HepG2 (cell line): ENCODE results near the gene GBX1. TPM values are rescaled to one million over a fixed set of nuclear protein-coding genes. Genes with fewer than 3 reads are reported as not detected.

ENCODE experiments used
- ATAC-seq: fragments of 200-7000 bp; cut with Tn5 transposase; 3 replicates; pipeline ENCODE4 v1.9.1; 2020; ENCODE audit warnings: mild to moderate bottlenecking, moderate library complexity
- BruUV-seq: library from RNA; stranded (reverse); fragments of 400-500 nt; replicated peaks from 2 replicates; lab custom pipeline; 2021; lab: Mats Ljungman, UMichigan
- CTCF ChIA-PET: fragments of 300-600 bp; formaldehyde crosslinking; extraction: SDS; loops from one replicate; lab custom pipeline; 2021; ENCODE audit warnings: low total read pairs, inconsistent platforms, low intra/inter-chr PET ratio; lab: Yijun Ruan, JAX
- POLR2A ChIA-PET: fragments of 350-600 bp; sonication (Branson Sonifier 250); formaldehyde crosslinking; loops from one replicate; lab custom pipeline; 2020; ENCODE audit warnings: antibody characterized with exemption, inconsistent platforms; lab: Yijun Ruan, JAX
- DNase-seq: peaks from one replicate; pipeline ENCODE4 v3.0.0-alpha.2; 2015; ENCODE audit warnings: low spot score
- FAIRE-seq: peaks from 3 replicates; lab custom pipeline; 2011; peaks lifted over from hg19 to GRCh38; lab: Jason Lieb, UNC
- H2AFZ ChIP-seq: one replicate; pipeline ENCODE4 v1.6.1; 2011; ENCODE audit warnings: low read length, inconsistent platforms
- H3K27ac ChIP-seq: fragments of 300-600 bp; 3 replicates; pipeline ENCODE4 v1.8.0; 2011; ENCODE audit warnings: mixed run types, mild to moderate bottlenecking, mixed read lengths, low read length, inconsistent platforms; ENCODE audit not compliant: insufficient read depth; ENCODE audit errors: extremely low read length
- H3K27me3 ChIP-seq, 2 experiments: fragments of 200-600 bp in 1 of 2; 2 replicates in 1 of 2; 3 replicates in 1 of 2; pipeline versions ENCODE4 v1.6.0 to v1.8.0; 2011; ENCODE audit warnings: low read length in 2 of 2, mild to moderate bottlenecking in 2 of 2, moderate library complexity in 2 of 2, inconsistent platforms in 1 of 2; ENCODE audit not compliant: insufficient read depth in 2 of 2, control insufficient read depth in 1 of 2
- H3K36me3 ChIP-seq, 2 experiments: fragments of 200-600 bp in 1 of 2; replicated peaks in 1 of 2; 2 replicates in 1 of 2; 3 replicates in 1 of 2; pipeline versions ENCODE4 v1.5.1 to v1.8.0; 2011; ENCODE audit warnings: low read length in 2 of 2, inconsistent platforms in 1 of 2; ENCODE audit not compliant: insufficient read depth in 2 of 2, control insufficient read depth in 1 of 2
- H3K4me1 ChIP-seq: 2 replicates; pipeline ENCODE4 v1.5.1; 2012; ENCODE audit warnings: low read length, inconsistent platforms; ENCODE audit not compliant: insufficient read depth
- H3K4me2 ChIP-seq: 2 replicates; pipeline ENCODE4 v1.6.0; 2011; ENCODE audit warnings: low read depth, low read length, inconsistent platforms
- H3K4me3 ChIP-seq, 3 experiments: fragments of 200-600 bp in 1 of 3; sonication (generic), shearing (Covaris generic) in 1 of 3; replicated peaks in 1 of 3; 2 replicates each; pipeline ENCODE4 v1.5.1; 2011 to 2016; ENCODE audit warnings: low read length in 3 of 3, inconsistent platforms in 2 of 3, low read depth in 2 of 3, mild to moderate bottlenecking in 2 of 3, control low read depth in 1 of 3, mixed read lengths in 1 of 3; ENCODE audit not compliant: insufficient read depth in 1 of 3
- H3K79me2 ChIP-seq: one replicate; pipeline ENCODE4 v1.6.1; 2011; ENCODE audit warnings: low read length, inconsistent platforms; ENCODE audit not compliant: insufficient read depth
- H3K9ac ChIP-seq: 2 replicates; pipeline ENCODE4 v1.6.0; 2011; ENCODE audit warnings: mild to moderate bottlenecking, low read depth, low read length, inconsistent platforms; ENCODE audit not compliant: insufficient read depth
- H3K9me3 ChIP-seq: 2 replicates; pipeline ENCODE4 v1.5.1; 2012; ENCODE audit warnings: mild to moderate bottlenecking, low read length
- H4K20me1 ChIP-seq: 2 replicates; pipeline ENCODE4 v1.6.0; 2011; ENCODE audit warnings: inconsistent platforms, mild to moderate bottlenecking, low read length, moderate library complexity; ENCODE audit not compliant: insufficient read depth
- CBX5 ChIP-seq: sonication (generic); formaldehyde crosslinking; IDR thresholded peaks from 2 replicates; pipeline ENCODE4 v1.4.0; 2020; ENCODE audit warnings: missing genetic modification reagents, borderline replicate concordance
- CREM ChIP-seq, 2 experiments: sonication (generic) in 1 of 2; formaldehyde crosslinking in 1 of 2; IDR thresholded peaks; 2 replicates each; pipeline versions ENCODE4 v1.4.0 to v1.6.1; 2016 to 2020; ENCODE audit warnings: antibody characterized with exemption in 1 of 2, mild to moderate bottlenecking in 1 of 2, missing genetic modification reagents in 1 of 2
- HNRNPLL ChIP-seq: fragments of 200-400 bp; formaldehyde crosslinking; IDR thresholded peaks from 2 replicates; pipeline ENCODE4 v1.6.1; 2017; ENCODE audit warnings: mild to moderate bottlenecking, low read depth, low read length; ENCODE audit not compliant: poor library complexity, severe bottlenecking
- HNRNPUL1 ChIP-seq: fragments of 200-400 bp; formaldehyde crosslinking; IDR thresholded peaks from 2 replicates; pipeline ENCODE4 v1.6.1; 2017; ENCODE audit warnings: low read depth, mild to moderate bottlenecking, low read length, moderate library complexity
- HOXA9 ChIP-seq: sonication (generic); formaldehyde crosslinking; IDR thresholded peaks from 2 replicates; pipeline ENCODE4 v1.8.1; 2022; ENCODE audit warnings: missing genetic modification reagents, mild to moderate bottlenecking, moderate library complexity, borderline replicate concordance
- KDM5B ChIP-seq: sonication (generic); formaldehyde crosslinking; IDR thresholded peaks from 2 replicates; pipeline ENCODE4 v1.4.0; 2020; ENCODE audit warnings: missing genetic modification reagents, mild to moderate bottlenecking, borderline replicate concordance
- MTA3 ChIP-seq: sonication (generic); formaldehyde crosslinking; IDR thresholded peaks from 2 replicates; pipeline ENCODE4 v1.4.0; 2020; ENCODE audit warnings: missing genetic modification reagents
- RFXAP ChIP-seq: sonication (generic); formaldehyde crosslinking; IDR thresholded peaks from 2 replicates; pipeline ENCODE4 v1.4.0; 2020; ENCODE audit warnings: missing genetic modification reagents, borderline replicate concordance
- SMYD3 ChIP-seq: sonication (generic); formaldehyde crosslinking; IDR thresholded peaks from 2 replicates; pipeline ENCODE4 v1.8.1; 2023; ENCODE audit warnings: mild to moderate bottlenecking, missing genetic modification reagents
- TEAD2 ChIP-seq: sonication (generic); formaldehyde crosslinking; IDR thresholded peaks from 2 replicates; pipeline ENCODE4 v1.9.0; 2021; ENCODE audit warnings: missing genetic modification reagents
- TEAD3 ChIP-seq: optimal IDR thresholded peaks from 2 replicates; pipeline ENCODE3; 2016; ENCODE audit warnings: borderline replicate concordance
- TERF1 ChIP-seq: sonication (generic); formaldehyde crosslinking; IDR thresholded peaks from 2 replicates; pipeline ENCODE4 v1.8.0; 2022; ENCODE audit warnings: mild to moderate bottlenecking, missing genetic modification reagents, moderate library complexity
- TFE3 ChIP-seq: IDR thresholded peaks from 2 replicates; pipeline ENCODE4 v1.6.1; 2016
- TMF1 ChIP-seq: sonication (generic); formaldehyde crosslinking; IDR thresholded peaks from 2 replicates; pipeline ENCODE4 v1.8.1; 2022; ENCODE audit warnings: low read depth, missing genetic modification reagents
- ZKSCAN8 ChIP-seq: IDR thresholded peaks from 2 replicates; pipeline ENCODE4 v1.6.1; 2016; ENCODE audit warnings: borderline replicate concordance, missing genetic modification reagents, missing compliant biosample characterization
- ZNF34 ChIP-seq: sonication (generic); formaldehyde crosslinking; IDR thresholded peaks from 2 replicates; pipeline ENCODE4 v1.4.0; 2020; ENCODE audit warnings: mild to moderate bottlenecking, missing genetic modification reagents, borderline replicate concordance
- ZNF598 ChIP-seq: sonication (generic); formaldehyde crosslinking; IDR thresholded peaks from 2 replicates; pipeline ENCODE4 v1.5.1; 2020; ENCODE audit warnings: mild to moderate bottlenecking, missing genetic modification reagents, borderline replicate concordance
- WGBS: methylation state at CpG from one replicate; pipeline ENCODE4 v1.1.6; 2017; ENCODE audit warnings: low lambda C conversion rate; 5-methylcytosine and 5-hydroxymethylcytosine counted together
- in situ Hi-C: cut with HindIII; loops from 2 replicates; pipeline ENCODE4 v1.10.0; 2017; ENCODE audit warnings: low pct_unique_long_range_greater_than_20kb; ENCODE audit not compliant: extremely low pct_ligation_motif_present
- intact Hi-C: fragments of 100-400 bp; cut with micrococcal nuclease; formaldehyde crosslinking; loops from one replicate; pipeline ENCODE4 v1.10.0; 2022; ENCODE audit not compliant: unreplicated experiment
- polyA plus RNA-seq, 8 experiments: library from polyadenylated mRNA; depleted of rRNA in 3 of 8; stranded (reverse) in 7 of 8; unstranded in 1 of 8; fragments of >200 nt; fragmentation: Illumina TruSeq in 4 of 8; extraction: Trizol in 4 of 8; gene quantifications; 2 replicates each; pipeline versions ENCODE4 v1.2.1 to v1.2.3, GENCODE V29; 2011 to 2016; ENCODE audit warnings: low read depth in 4 of 8, missing spikeins in 1 of 8, mixed read lengths in 1 of 8; ENCODE audit not compliant: insufficient read depth in 1 of 8
- total RNA-seq, 5 experiments: library from RNA; depleted of rRNA; stranded (reverse); fragments of >200 nt; fragmentation: Illumina TruSeq; extraction: Trizol; gene quantifications; 2 replicates each; pipeline ENCODE4 v1.2.3, GENCODE V29; 2016; ENCODE audit warnings: low read depth in 1 of 5
- TF ChIP-seq, protein P1 (sequence below): IDR thresholded peaks from 2 replicates; pipeline ENCODE4 v1.6.1; 2016; ENCODE audit warnings: low read depth, control low read depth

The GBX1 gene
- total and polyA plus RNA-seq, 2 of the 13 experiments (the other 11 are each of a cell fraction or from before 2014, with no cell fraction given): not detected

DNA sequence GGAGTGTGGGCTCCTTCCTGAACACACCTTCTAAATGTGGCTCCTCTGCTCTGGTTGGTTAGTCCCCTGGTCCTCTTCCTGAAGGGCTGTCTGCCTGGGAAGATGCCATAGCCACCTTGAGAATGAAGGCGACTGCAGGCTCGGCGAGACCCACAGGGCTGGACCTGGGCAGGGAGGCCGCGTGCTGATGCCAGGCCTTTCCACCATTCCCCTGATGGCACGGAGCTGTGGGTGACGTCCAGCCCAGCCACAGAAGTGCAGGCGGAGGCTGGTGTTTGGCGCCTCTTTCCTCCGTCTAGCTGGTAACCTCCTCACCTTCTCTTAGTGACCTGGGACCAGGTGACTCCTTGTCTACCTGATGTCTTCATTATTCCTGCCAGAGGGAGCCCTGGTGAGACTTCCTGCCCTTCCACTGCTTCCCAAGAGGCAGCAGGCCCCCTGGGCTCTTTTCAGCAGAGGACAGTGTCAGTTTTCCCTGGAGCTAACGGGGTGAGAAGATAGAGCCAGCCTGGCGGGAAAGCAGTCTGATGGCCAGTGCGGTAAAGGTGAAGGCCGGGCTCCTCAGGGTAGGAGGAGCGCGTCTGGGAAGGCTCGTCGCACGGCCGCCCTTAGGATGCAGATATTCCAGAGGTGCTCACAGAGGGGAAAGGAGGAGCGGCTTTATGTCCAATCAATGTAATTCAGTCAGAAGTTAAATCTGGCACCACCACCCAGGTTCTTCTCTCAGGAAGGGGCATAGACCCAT is 34.9 kb downstream of the GBX1 start:
- no peak for TF ChIP-seq ZKSCAN8 (CRISPR knock-in tag)
- no peak for TF ChIP-seq TERF1 (CRISPR knock-in tag)
- TF ChIP-seq RFXAP (CRISPR knock-in tag): no peak
- TF ChIP-seq, protein P1, sequence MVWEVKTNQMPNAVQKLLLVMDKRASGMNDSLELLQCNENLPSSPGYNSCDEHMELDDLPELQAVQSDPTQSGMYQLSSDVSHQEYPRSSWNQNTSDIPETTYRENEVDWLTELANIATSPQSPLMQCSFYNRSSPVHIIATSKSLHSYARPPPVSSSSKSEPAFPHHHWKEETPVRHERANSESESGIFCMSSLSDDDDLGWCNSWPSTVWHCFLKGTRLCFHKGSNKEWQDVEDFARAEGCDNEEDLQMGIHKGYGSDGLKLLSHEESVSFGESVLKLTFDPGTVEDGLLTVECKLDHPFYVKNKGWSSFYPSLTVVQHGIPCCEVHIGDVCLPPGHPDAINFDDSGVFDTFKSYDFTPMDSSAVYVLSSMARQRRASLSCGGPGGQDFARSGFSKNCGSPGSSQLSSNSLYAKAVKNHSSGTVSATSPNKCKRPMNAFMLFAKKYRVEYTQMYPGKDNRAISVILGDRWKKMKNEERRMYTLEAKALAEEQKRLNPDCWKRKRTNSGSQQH (CRISPR knock-in tag): no peak
- no peak for TF ChIP-seq ZNF34 (CRISPR knock-in tag)
- TF ChIP-seq KDM5B: no peak
- TF ChIP-seq CREM (IDR thresholded peaks at IDR 0.05): no peak
- no peak for TF ChIP-seq CREM (CRISPR knock-in tag; IDR thresholded peaks at IDR 0.05)
- TF ChIP-seq TEAD3 (CRISPR knock-in tag): no peak
- no peak for TF ChIP-seq SMYD3 (CRISPR knock-in tag)
- no peak for TF ChIP-seq HNRNPUL1
- no peak for TF ChIP-seq TFE3 (CRISPR knock-in tag)
- no peak for TF ChIP-seq HOXA9
- no peak for TF ChIP-seq ZNF598 (CRISPR knock-in tag)
- TF ChIP-seq MTA3 (CRISPR knock-in tag): no peak
- no peak for TF ChIP-seq CBX5
- TF ChIP-seq TMF1 (CRISPR knock-in tag): no peak
- no peak for TF ChIP-seq HNRNPLL
- TF ChIP-seq TEAD2: no peak
- Histone ChIP-seq H4K20me1 (no peaks in the 10 kb centered on the region), H3K9ac (no peak overlapping the region), H3K9me3 (no peaks in the 10 kb centered on the region), H3K4me2 (no peak overlapping the region), H3K36me3 (peaks cover 25 to 85% of the 10 kb centered on the region in 2 experiments), H3K27me3 (no peaks in the 10 kb centered on the region), H3K27ac (no peak overlapping the region), H3K4me1 (no peaks in the 10 kb centered on the region), H3K79me2 (no peaks in the 10 kb centered on the region), H2AFZ (no peak overlapping the region), H3K4me3 (no peak overlapping the region)
- CTCF ChIA-PET: no interaction called here
- no TSS peak for BruUV-seq
- in situ Hi-C loops: no loop called here
- POLR2A ChIA-PET: no interaction called here
- no peak for FAIRE-seq
- 99% methylated on average over 14 of the region's 21 CpGs for WGBS
- intact Hi-C loops: loop anchor here (10.0 kb wide), 1 partner anchor 172 kb away; no protein-coding TSS in a partner anchor
- DNase-seq: no peak
- no peak for ATAC-seq
